HG02763 (cell line): ENCODE data around the gene PDGFA.

Experiments
- ATAC-seq: cut with Tn5 transposase; IDR thresholded peaks from one replicate; pipeline ENCODE4 v1.9.1; 2021; ENCODE audit warnings: mild to moderate bottlenecking, moderate library complexity; ENCODE audit not compliant: unreplicated experiment

The PDGFA gene

DNA sequence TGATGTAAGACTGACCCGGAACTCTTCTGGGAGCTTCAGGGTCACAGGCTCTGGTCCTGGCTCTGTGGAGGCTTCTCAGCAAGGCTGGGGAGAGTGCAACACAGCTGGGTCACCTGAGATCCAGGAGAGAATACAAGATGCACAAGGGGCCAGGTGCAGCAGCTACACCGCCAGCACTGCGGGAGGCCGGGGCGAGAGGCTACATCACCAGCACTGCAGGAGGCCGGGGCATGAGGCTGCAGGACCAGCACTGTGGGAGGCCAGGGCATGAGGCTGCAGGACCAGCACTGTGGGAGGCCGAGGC is 44.3 kb downstream of the PDGFA start:
- no peak for ATAC-seq

DNA sequence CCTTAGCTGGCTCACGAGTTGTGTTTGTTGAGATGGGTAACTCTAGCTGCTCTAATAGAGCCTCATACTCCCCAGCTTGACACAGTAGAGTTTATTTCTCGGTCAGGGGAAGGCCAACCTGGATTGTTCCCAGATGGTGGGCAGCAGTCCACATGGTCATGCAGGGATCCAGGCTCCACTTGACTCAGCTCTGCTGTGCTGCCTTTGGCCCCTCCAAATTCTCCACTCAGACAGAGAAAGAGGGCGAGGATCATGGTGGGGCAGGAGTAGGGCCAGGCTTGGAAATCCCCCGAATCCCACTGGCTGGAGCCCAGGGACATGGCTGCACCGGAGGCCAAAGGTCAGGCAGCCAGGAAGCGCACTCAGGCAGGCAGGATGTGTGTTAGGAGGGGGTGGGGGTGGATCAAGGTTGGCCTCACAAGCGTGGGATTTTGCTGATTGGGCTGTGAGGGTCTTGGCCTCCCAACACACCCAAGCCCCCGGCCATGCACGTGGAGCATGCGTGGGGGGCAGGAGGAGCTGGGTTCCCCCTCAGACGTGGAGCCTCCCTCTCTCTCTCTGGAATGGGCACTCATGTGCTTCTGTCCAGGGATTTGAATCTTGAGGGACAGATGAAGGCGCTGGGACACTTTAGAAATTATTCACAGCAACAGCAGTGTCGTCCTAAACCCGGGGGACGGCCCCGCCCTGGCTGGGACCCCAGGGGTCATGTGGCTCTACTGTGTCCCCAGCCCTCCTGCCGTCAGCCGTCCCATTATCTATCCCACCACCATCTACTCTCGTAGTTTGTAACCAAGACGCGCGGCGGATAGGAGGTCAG is 44.8 kb downstream of the PDGFA start:
- no peak for ATAC-seq

DNA sequence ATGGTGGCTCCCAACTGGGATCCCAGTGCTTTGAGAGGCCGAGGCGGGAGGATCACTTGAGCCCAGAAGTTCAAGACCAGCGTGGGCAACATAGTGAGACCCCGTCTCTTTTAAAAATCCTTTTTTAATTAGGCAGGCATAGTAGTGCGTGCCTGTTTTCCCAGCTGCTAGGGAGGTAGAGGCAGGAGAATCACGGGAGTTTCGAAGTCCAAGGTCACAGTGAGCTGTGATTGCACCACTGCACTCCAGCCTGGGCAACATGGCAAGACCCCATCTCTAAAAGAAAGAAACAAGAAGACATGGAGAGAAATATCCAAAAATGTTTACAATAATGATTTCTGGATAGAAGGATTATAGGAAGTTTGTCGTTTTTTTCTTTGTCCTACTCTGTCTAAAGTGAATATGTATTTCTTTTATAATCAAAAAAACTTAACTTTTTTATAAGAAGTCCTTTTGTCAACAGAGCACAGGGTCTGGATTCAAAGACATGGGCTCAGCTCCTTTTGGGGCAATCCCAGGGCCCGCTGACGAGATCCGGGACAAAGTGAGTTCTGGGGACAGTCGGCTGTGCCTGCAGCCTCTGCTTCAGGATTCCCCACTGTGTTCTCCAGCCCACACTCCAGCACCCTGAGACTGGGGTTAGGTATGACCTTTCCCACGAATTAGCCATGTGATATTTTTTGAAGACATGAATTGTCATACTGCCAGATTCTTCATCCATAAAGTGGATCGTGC is 45.6 kb downstream of the PDGFA start:
- no peak for ATAC-seq

DNA sequence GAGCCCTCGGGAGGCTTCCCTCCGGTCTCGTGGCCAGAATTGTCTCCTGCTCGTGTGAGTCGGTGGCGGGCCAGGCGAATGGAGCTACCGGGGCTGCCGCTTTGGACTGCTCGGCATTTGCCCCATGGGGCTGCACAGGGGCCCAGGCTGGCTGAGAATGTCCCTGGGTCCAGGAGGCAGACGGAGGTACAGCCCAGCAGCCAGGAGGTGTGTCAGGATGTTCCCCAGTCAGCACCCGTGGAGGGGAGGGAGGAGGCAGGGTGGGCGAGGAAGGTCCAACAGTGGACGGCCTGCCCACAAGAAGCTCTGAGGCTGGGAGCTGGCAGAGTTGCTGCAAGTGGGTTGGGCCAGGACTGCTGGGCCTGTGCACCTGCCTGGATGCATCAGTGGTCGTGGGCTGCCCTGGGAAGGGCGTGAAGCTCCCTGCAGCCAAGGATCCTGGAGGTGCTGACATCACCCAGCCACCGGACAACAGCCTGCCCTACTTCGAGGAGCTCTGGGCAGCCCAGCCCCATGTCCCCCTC is 46.4 kb downstream of the PDGFA start:
- no peak for ATAC-seq

DNA sequence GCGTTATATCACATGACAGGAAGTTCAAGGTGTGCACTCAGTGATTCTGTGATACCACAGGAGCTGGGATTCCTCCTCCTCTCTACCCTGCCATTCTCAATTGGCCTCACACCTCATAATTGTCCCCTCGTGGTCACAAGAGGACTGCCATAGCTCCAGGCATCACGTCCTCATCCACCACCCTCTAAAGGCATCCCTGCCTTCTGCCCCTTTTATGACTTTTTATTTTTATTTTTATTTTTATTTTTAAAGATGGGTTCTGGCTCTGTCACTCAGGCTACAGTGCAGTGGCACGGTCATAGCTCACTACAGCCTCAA is 47.0 kb downstream of the PDGFA start:
- ATAC-seq, result no peak

DNA sequence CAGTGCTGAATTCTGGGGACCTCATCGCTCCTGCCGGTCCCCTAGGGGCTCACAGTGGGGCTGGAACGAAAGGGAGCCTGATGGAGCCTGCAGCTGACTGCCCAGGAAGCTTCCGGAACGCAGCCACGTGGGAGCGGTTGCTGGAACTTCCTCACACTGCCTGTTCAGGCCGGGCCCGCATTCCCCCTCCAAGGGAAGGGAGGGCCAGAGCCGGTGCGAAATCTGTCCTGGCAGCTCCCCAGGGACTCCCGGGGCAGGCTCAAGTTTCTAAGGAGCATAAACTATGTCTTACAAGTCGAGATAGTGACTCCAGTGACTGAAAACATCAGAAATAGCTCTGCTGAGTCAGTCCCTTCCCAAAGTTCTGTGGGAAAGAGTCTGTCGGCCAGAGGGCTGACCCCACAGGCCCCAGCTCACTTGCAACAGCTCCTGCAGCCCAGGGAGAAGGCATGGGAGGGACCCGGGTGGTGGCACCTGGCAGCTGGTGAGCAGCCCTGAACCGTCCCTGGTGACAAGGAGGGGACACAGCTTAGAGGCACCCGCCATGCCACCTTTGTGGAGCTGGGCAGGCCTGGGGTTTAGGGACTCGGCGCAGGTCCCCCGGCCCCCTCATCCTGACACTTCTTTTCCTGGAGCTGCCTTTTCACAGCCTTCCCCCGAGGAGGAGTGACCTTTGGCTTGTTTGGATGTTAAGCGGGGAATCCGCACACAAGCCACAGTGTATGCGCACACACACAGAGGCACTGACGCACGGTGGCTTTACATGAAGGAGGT is 47.6 kb downstream of the PDGFA start:
- no peak for ATAC-seq

DNA sequence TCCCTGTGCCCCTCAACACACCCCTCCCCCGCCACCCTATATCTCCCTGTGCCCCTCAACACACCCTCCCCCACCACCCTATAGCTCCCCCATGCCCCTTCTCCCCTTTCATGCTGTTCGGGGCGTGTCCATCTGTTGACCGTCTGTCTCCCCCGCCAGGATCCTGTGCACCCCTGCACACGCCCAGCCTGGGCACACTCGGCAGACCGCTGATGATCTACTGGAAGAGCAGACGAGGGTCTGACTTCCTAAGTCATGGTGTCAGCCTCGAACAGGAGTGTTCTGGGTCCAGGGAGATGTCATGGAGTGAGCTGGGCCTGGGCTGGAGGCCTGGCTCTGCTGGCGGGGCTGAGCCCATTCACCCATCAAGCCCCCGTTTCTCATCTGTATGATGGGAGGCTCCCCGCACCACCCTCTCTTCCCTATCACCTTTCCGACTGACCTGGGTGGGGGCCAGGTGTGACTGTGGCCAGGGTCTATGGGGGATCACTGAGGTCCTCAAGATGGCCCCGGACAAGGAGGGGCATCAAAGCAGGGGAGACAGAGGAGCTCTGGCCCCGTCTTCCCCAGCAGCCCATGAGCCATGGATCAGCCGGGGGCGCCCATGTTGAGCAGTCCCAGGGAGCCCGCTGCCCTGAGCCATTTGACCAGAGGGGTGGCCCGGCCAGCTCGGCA is 48.3 kb downstream of the PDGFA start:
- ATAC-seq, result no peak

DNA sequence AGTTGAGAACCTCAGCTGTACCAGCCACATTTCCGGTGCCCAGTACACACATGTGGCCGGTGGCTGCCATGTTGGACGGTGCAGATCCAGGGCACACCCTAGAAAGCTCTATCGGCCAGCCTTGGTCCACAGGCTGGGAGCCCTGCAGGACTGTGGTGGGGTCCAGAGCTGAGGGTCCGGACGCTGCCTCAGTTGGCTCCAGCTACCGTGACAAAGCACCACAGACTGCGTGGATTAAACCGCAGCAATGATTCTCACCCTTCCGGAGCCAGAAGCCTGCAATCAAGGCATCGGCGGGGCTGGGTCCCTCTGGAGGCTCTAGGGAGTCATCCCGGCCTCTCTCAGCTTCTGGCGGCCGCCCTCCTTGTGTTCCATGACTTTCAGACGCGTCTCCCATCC is 50.1 kb downstream of the PDGFA start:
- ATAC-seq, result no peak

DNA sequence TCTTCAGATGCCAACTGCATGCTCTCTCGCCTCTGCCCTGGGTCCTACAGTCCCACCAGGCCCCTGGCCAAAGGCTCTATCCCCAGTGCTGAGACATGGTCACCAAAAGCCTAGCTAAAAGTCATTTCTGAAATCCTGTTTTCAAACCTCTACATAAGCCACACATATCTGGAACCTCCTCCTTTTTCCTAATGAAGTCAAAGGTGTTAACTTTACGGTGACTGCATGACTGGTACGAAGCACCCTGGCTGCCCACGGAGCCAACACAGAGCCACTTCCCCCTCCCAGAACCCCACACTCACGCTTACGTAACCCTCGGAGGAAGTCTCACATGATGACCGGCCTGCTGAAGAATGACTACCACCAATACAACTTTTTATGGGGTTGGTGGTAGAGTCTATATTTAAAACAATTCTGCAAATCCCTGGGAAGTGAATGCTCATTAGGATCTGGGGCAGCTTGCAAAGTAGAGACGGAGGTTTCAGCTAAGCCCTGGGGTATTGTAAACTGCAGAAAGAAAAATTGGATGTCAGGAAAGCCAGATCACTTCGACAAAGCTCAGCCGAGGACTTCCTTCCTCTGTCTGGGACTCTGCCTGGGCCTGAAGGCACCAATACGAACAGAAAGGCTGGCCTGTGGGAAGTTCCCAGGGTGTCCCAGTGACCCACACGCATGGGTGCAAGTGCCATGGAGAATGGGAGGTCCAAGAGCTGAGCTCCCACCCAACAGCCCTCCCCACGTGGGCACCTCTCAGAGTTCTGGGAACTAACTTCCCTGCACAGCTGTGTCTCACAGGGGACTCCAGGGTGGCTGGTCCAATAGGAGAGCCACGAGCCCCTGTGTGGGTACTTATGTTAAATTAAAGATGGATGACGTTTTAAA is 50.7 kb downstream of the PDGFA start:
- ATAC-seq, result no peak

DNA sequence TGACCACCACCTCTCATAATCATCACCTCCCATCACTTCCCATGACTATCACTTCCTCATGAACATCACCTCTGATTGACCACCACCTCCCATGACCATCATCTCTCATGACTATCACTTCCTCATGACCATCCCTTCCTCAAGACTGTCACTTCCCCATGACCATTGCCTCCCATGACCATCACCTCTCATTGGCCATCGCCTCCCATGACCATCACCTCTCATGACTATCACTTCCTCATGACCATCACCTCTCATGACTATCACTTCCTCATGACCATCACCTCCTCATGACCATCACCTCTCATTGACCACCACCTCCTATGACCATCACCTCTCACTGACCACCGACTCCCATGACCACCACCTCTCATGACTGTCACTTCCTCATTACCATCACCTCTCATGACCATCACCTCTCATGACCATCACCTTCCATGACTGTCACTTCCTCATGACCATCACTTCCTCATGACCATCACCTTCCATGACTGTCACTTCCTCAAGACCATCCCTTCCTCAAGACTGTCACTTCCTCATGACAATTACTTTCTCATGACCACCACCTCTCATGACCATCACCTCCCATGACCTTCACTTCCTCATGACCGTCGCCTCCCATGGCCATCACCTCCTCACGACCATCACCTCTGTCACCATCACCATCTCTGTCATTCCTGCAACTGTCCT is 51.6 kb downstream of the PDGFA start:
- ATAC-seq, result no peak

DNA sequence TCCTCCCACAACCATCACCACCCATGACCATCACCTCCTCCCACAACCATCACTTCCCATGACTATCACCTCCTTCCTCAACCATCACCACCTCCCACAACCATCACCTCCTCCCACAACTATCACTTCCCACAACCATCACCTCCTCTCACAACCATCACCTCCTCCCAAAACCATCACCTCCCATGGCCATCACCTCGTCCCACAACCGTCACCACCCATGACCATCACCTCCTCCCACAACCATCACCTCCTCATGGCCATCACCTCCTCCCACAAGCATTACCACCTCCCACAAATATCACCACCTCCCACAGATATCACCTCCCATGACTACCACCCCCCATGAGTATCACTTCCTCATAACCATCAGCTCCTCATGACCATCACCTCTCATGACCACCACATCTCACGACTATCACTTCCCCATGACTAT is 52.2 kb downstream of the PDGFA start:
- no peak for ATAC-seq

DNA sequence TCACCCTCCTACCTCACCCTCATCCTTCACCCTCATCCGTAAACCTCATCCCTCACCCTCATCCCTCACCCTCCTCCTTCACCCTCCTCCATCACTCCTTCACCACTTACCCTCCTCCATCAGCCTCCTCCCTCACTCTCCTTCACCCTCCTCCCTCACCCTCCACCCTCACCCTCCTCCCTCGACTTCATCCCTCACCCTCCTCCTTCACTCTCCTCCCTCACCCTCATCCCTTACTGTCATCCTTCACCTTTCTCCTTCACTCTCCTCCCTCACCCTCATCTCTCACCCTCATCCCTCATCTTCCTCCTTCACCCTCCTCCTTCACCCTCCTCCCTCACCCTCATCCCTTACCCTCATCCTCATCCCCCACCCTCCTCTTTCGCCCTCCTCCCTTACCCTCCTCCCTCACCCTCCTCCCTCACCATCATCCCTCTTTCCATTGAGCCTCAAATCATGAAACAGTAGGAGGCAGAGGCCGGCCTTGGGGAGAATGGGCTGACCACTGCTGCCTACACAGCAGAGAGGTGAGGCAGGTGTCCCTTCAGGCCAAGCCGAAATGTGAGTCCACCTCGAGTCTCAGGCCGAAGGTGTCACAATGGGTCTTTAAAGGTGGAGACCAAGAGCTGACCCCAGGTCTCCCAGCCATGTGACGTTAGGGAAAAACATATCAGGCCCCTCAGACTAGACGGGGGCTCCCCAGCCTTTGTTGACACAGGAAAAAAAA is 53.0 kb downstream of the PDGFA start:
- no peak for ATAC-seq

DNA sequence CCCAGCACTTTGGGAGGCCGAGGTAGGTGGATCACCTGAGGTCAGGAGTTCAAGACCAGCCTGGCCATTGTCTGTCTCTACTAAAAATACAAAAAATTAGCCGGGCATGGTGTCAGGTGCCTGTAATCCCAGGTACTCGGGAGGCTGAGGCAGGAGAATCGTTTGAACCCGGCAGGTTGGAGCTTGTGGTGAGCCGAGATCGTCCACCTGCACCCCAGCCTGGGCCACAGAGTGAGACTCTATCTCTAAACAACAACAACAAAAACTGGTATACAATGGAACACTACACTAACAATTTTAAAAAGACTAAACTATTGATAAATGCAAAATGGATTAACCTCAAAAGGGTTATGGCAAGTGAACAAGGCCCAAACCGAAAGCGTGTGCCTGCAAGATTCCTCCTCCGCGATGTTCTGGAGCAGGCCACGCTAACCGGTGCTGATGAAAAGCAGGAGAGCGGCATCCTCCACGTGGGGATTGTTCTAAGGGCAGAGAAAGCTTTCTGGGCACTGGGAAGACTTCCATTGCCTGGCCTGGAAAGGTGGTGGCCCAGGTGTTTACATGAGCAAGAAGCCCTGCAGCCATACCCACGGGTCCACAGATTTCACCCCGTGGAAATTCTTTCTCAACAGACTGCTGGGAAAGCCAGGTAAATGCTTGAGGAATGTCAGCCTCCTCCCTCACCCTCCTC is 53.8 kb downstream of the PDGFA start:
- no peak for ATAC-seq

DNA sequence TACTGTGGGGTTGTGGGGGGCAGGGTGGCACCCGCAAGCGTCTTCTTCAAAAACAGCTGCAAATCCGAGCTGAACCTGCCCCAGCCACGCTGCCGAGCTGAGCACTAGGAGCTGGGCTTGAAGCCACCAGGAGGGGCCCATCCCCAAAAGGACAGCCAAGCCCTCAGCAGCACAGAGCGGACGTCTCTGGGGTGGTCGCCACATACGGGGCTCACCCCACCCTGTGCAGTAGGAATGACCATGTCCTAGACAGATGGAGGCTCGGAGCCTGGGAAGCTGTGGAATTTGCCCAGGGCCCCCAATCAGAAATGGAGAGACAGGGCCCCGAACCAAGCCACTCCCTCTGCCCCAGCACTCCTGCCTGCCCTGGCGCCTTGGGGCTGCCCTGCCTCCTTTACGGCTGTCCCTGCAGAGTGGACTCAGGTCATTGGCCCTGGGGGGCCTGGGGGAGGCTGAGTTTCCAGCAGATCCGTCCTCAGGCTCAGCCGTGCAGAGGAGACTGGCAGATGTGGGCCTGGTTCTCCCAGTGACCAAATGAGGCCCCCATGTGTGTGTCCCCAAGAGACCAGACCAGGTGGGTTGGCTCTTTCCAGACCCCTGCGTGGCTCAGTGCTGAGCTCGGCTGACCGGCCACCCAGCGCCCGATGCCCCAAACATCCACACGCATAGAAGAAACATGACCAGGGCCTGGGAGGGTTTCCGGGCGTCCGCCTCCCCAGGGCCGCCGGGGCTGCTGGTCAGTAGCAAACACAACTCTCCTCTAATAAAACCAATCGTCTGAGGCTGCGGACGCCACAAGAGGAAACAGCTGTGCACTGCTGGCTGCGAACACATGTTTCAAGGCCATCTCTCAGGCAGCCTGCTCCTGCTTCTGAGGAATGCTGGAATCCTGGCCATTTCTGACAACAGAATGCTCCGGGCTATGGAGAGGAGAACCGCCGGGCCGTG is 54.9 kb downstream of the PDGFA start:
- ATAC-seq, result no peak

DNA sequence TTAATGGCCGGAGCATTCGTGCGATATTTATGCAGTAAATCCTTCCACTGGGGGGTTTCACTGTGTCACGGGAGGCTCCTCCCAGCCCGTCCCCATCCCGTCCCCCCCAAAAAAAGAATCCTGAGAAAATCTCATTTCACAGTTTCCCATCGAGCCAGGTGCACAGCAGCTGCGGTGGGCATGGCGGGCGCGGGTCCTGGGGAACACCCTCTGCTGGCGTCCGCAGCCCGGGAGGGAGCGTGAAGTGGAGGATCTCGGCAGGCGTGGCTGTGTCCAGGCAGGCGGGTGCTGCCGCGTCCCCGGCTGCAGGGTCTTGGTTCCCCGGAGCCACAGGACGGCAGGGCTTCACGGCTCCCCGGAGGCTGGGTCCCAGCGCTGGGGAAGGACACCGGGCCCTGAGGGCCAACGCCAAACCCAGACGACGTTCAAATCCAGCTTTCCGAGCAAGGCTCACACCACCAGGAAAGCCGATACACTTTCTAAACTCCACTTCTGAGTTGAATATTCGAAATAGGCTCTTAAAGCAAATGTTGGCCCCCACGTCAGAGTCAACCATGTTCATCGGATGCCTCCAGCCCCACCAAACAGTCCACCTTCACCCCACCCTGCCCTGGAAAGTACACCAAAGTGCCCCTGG is 55.7 kb downstream of the PDGFA start:
- no peak for ATAC-seq

DNA sequence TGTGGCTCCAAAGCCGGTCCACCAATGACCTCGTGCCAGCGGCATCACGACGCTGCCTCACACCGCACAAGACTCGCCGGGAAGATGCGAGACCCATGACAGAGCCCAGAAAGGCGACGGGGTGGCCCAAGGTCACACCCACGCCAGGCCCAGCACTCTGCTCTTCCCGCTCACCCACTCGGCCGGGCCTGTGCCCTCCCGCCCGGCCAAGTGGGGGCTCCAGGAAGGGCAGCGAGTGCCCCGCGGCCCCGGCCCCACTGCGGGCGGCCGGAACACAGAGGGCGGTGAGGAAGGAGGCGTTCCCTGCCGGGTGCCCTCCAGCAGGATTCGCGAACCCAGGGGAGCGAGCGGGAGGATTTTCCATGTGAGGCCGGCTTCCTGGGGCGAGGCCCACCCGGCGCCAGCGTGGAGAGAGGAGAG is 56.3 kb downstream of the PDGFA start:
- ATAC-seq, result no peak
